Left ventricle myocardium inferior (tissue), 1 donor: ENCODE measurements around the gene C3orf20. TPM values are rescaled to one million over a fixed set of nuclear protein-coding genes. Genes with fewer than 3 reads are reported as not detected.
A peak's percentile ranks its signal among the peaks of the same experiment; 100 is the strongest.
"Not testable (repeated sequence)": the region's sequence is repeated elsewhere in the genome, so short reads cannot be mapped to it uniquely, and the experiment has no call there.

Source experiments
- DNase-seq: peaks from one replicate; pipeline ENCODE4 v3.0.0-alpha.2; 2020
- H3K27ac ChIP-seq: fragments of 200-600 bp; replicated peaks from 2 replicates; pipeline ENCODE4 v1.8.0; 2021
- H3K27me3 ChIP-seq: fragments of 200-600 bp; 2 replicates; pipeline ENCODE4 v1.8.0; 2021; ENCODE audit warnings: low read depth
- H3K36me3 ChIP-seq: fragments of 200-600 bp; 2 replicates; pipeline ENCODE4 v1.8.0; 2021
- H3K4me1 ChIP-seq: fragments of 200-600 bp; 2 replicates; pipeline ENCODE4 v1.8.0; 2021
- H3K4me3 ChIP-seq: fragments of 200-600 bp; 2 replicates; pipeline ENCODE4 v1.8.0; 2021; ENCODE audit warnings: mild to moderate bottlenecking, moderate library complexity
- H3K9me3 ChIP-seq: fragments of 200-600 bp; replicated peaks from 2 replicates; pipeline ENCODE4 v1.8.0; 2021
- CTCF ChIP-seq: fragments of 200-600 bp; IDR thresholded peaks from 2 replicates; pipeline ENCODE4 v1.8.0; 2021; ENCODE audit warnings: antibody characterized with exemption, mild to moderate bottlenecking, borderline replicate concordance
- intact Hi-C: fragments of 100-400 bp; cut with micrococcal nuclease; formaldehyde crosslinking; loops from one replicate; pipeline ENCODE4 v1.11.0; 2022
- total RNA-seq: library from RNA; stranded (reverse); fragmentation: NEBNext Ultra II Directional; extraction: Animal tissue kit (Norgen Biotek cat#: 25700); gene quantifications from one replicate; pipeline ENCODE4 v1.2.1, GENCODE V29; 2021
- donor health status: DM: no; HTN: yes; CAD: no; lungs with severe emphysema.

Gene C3orf20
- total RNA-seq, 1 donor from 2014 or later, result not detected

- Histone ChIP-seq H3K27me3 (no peaks in the 10 kb centered on the region), H3K27ac (no peak overlapping the region), H3K9me3 (no peaks in the 10 kb centered on the region), H3K4me1 (peaks cover 17% of the 10 kb centered on the region), H3K36me3 (no peaks in the 10 kb centered on the region), H3K4me3 (no peak overlapping the region)
- no peak for DNase-seq
- intact Hi-C loops, result no loop called here
- TF ChIP-seq CTCF, result no peak
Observed at GRCh38 chr3:14730703-14731382, 55.9 kb downstream of the C3orf20 start.

- no peak for TF ChIP-seq CTCF
- no peaks in the 10 kb centered on the region for H3K36me3 ChIP-seq
- peaks cover 7% of the 10 kb centered on the region for H3K4me1 ChIP-seq
- H3K4me3 ChIP-seq, result no peak overlapping the region
- peaks cover 33% of the 10 kb centered on the region for H3K9me3 ChIP-seq
- H3K27ac ChIP-seq, result peak overlapping the region; percentile 42
- intact Hi-C loops, result no loop called here
- no peak for DNase-seq
- H3K27me3 ChIP-seq, result no peaks in the 10 kb centered on the region
Observed at GRCh38 chr3:14740983-14741382, 66.0 kb downstream of the C3orf20 start.

GRCh38 chr3:14741510-14741909 is 66.6 kb downstream of the C3orf20 start:
- Histone ChIP-seq H3K36me3 (no peaks in the 10 kb centered on the region), H3K27ac (peak overlapping the region; percentile 42), H3K9me3 (peaks cover 33% of the 10 kb centered on the region), H3K27me3 (no peaks in the 10 kb centered on the region), H3K4me3 (no peak overlapping the region), H3K4me1 (peaks cover 7% of the 10 kb centered on the region)
- intact Hi-C loops, result no loop called here
- DNase-seq, result no peak
- TF ChIP-seq CTCF, result no peak

GRCh38 chr3:14744556-14744955 is 69.6 kb downstream of the C3orf20 start:
- intact Hi-C loops, result no loop called here
- TF ChIP-seq CTCF, result no peak

GRCh38 chr3:14750650-14751049 is 75.7 kb downstream of the C3orf20 start:
- Histone ChIP-seq H3K4me1 (no peaks in the 10 kb centered on the region), H3K9me3 (peaks cover 34% of the 10 kb centered on the region), H3K27me3 (no peaks in the 10 kb centered on the region), H3K4me3 (no peak overlapping the region), H3K36me3 (no peaks in the 10 kb centered on the region), H3K27ac (no peak overlapping the region)
- DNase-seq, result no peak
- TF ChIP-seq CTCF, result no peak
- intact Hi-C loops, result no loop called here

More at GRCh38 chr3:14744556-14744955, 69.6 kb downstream of the C3orf20 start:
- no peaks in the 10 kb centered on the region for H3K36me3 ChIP-seq
- peaks cover 28% of the 10 kb centered on the region for H3K9me3 ChIP-seq
- H3K27me3 ChIP-seq, result no peaks in the 10 kb centered on the region
- H3K4me3 ChIP-seq, result no peak overlapping the region
- H3K27ac ChIP-seq, result no peak overlapping the region
- no peak for DNase-seq
- peaks cover 7% of the 10 kb centered on the region for H3K4me1 ChIP-seq

- H3K4me3 ChIP-seq, H3K4me1 ChIP-seq, intact Hi-C loops, DNase-seq, H3K27ac ChIP-seq, H3K27me3 ChIP-seq, H3K36me3 ChIP-seq: not testable (repeated sequence)
- peaks cover 34% of the 10 kb centered on the region for H3K9me3 ChIP-seq
Observed at GRCh38 chr3:14752979-14753378, 78.0 kb downstream of the C3orf20 start.
